ENCODE data around the gene METAP2. TPM values are rescaled to one million over a fixed set of nuclear protein-coding genes. Genes with fewer than 3 reads are reported as not detected.

The METAP2 gene
- total RNA-seq, 1 donor from 2014 or later: 79.8 TPM

- Mint-ChIP-seq H3K27me3 (peaks cover 73% of the 10 kb centered on the region), H3K4me3 (no peak overlapping the region), H3K4me1 (ENCODE audit: unreplicated experiment) (peaks cover 6% of the 10 kb centered on the region), H3K36me3 (no peaks in the 10 kb centered on the region), H3K9me3 (peaks cover 7% of the 10 kb centered on the region), H3K27ac (no peak overlapping the region)
- TF ChIP-seq CTCF (conservative IDR thresholded peaks at IDR 0.05): no peak
- no peak for DNase-seq (ENCODE audit: extremely low spot score, unreplicated experiment)
Measured at GRCh38 chr12:95551913-95552516, 78.1 kb downstream of the METAP2 start.

DNA sequence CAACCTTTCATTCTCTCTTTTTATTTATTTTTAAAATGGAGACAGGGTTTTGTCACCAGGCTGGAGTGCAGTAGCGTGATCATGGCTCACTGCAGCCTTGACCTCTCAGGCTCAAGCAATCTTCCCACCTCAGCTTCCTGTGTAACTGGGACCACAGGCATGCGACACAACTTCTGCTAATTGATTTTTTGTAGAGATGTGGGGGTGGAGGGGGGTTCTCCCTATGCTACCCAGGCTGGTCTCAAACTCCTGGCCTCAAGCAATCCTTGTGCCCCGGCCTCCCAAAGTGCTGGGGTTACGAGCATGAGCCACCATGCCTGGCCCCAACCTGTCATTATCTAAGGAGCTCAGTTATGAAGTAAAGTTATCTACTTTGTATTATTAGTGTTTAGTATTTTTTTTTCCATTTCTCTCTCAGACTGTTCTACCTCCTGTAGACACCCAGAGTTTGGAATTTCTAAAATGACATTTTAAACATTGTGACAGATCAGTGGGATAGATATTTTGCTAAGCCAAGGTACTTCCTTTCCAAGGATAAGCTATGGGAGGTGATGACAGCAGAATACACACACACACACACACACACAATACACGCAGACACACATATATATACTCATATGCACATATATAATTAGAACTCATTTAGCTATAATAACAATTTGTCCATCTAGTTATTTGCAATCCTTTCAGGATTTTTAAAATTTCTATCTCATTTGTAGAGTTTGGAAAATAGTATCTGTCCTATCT, 79.4 kb downstream of the METAP2 start:
- TF ChIP-seq CTCF (conservative IDR thresholded peaks at IDR 0.05): no peak
- Mint-ChIP-seq H3K27me3 (peaks cover 76% of the 10 kb centered on the region), H3K4me1 (ENCODE audit: unreplicated experiment) (no peaks in the 10 kb centered on the region), H3K36me3 (no peaks in the 10 kb centered on the region), H3K27ac (no peak overlapping the region), H3K4me3 (no peak overlapping the region), H3K9me3 (peaks cover 7% of the 10 kb centered on the region)
- DNase-seq (ENCODE audit: extremely low spot score, unreplicated experiment): no peak

DNA sequence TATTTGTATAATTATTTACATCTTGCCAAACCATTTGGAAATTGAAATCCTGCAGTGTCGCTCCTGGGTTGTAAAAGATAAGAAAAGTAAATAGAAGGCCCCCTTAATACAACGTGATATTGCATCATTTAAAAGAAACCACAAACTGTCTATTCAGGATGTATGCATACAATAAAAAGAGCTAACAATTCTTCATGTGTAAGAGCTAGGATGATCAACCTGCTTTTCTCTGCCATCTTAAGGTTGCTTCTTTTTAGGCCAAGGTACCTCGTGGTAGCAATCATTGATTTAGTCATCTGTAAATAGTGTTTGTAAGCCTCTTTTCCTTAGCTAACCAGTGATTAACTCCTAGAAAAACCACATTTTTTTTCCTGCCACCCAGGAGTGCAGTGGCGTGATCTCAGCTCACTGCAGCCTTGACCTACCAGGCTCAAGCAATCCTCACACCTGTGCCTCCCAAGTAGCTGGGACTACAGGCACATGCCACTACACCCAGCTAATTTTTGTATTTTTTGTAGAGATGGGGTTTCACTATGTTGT, 80.7 kb downstream of the METAP2 start:
- no peak overlapping the region for H3K27ac Mint-ChIP-seq
- peaks cover 68% of the 10 kb centered on the region for H3K27me3 Mint-ChIP-seq
- no peaks in the 10 kb centered on the region for H3K4me1 Mint-ChIP-seq (ENCODE audit: unreplicated experiment)
- TF ChIP-seq CTCF (conservative IDR thresholded peaks at IDR 0.05): no peak
- no peak overlapping the region for H3K4me3 Mint-ChIP-seq
- H3K9me3 Mint-ChIP-seq: peaks cover 1% of the 10 kb centered on the region
- no peaks in the 10 kb centered on the region for H3K36me3 Mint-ChIP-seq
- no peak for DNase-seq (ENCODE audit: extremely low spot score, unreplicated experiment)

DNA sequence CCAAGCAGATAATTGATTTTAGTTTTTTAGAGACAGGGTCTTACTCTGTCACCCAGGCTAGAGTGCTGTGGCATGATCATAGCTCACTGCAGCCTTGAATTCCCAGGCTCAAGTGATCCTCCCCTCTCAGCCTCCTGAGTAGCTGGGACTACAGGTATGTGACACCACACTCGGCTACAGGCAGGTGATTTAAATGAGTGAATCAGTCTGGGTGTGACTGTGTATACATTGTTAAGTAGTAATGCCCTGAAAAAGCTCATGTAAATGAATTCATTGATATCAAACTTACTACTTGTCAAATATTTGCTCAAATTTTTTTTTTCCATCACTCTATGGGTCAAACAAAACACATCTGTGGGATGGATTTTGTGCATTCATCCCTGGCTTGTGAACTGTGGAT, 83.7 kb downstream of the METAP2 start:
- Mint-ChIP-seq H3K4me3 (no peak overlapping the region), H3K4me1 (ENCODE audit: unreplicated experiment) (no peaks in the 10 kb centered on the region), H3K27me3 (peaks cover 43% of the 10 kb centered on the region), H3K36me3 (no peaks in the 10 kb centered on the region), H3K9me3 (no peaks in the 10 kb centered on the region), H3K27ac (no peak overlapping the region)
- no peak for DNase-seq (ENCODE audit: extremely low spot score, unreplicated experiment)
- TF ChIP-seq CTCF (conservative IDR thresholded peaks at IDR 0.05): no peak

Other genes starting within 250 kb of the METAP2 start
- 0.69 and 0.80 TPM in 2 replicates for gene USP44, start 77.3 kb downstream of the METAP2 start, total RNA-seq (ENCODE audit: low replicate concordance)

Measured in type B pancreatic cell (in vitro differentiated cells).